ENCODE data around the gene MITF. TPM values are rescaled to one million over a fixed set of nuclear protein-coding genes. Genes with fewer than 3 reads are reported as not detected.

MITF gene
- total RNA-seq, 1 experiment from 2014 or later, result 40.3 TPM

DNA sequence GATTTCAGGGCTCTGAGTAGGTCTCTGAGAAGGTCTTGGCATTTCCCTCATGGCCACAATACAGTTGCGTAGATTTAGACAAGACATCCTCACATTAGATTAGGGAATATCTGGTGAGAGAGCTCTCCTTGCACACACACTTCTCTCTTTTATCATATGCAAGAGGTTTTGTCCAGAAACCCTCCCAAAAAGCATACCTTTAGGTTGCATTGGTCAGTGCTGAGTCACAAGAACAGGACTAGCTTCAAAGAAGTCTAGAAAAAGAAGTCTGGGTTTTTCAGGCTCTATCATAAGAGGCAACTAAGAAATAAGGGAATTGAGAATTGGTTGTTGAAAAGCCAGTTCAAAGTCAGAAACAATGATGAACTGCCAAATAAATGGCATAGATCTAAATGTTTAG lies 40.1 kb upstream of the MITF start:
- H3K27ac Mint-ChIP-seq (ENCODE audit: unreplicated experiment), result no peak overlapping the region
- DNase-seq, result no peak
- TF ChIP-seq, protein P1, sequence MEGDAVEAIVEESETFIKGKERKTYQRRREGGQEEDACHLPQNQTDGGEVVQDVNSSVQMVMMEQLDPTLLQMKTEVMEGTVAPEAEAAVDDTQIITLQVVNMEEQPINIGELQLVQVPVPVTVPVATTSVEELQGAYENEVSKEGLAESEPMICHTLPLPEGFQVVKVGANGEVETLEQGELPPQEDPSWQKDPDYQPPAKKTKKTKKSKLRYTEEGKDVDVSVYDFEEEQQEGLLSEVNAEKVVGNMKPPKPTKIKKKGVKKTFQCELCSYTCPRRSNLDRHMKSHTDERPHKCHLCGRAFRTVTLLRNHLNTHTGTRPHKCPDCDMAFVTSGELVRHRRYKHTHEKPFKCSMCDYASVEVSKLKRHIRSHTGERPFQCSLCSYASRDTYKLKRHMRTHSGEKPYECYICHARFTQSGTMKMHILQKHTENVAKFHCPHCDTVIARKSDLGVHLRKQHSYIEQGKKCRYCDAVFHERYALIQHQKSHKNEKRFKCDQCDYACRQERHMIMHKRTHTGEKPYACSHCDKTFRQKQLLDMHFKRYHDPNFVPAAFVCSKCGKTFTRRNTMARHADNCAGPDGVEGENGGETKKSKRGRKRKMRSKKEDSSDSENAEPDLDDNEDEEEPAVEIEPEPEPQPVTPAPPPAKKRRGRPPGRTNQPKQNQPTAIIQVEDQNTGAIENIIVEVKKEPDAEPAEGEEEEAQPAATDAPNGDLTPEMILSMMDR (IDR thresholded peaks at IDR 0.05; ENCODE audit: unreplicated experiment), result no peak
- H3K9me3 Mint-ChIP-seq (ENCODE audit: low read depth, unreplicated experiment), result no peaks in the 10 kb centered on the region
- no peaks in the 10 kb centered on the region for H3K27me3 Mint-ChIP-seq (ENCODE audit: unreplicated experiment)
- H3K36me3 Mint-ChIP-seq (ENCODE audit: insufficient read depth, unreplicated experiment), result no peaks in the 10 kb centered on the region
- intact Hi-C loops (cut with micrococcal nuclease; ENCODE audit: unreplicated experiment), result no loop called here
- H3K4me3 Mint-ChIP-seq (ENCODE audit: low read depth, unreplicated experiment), result no peak overlapping the region
- peaks cover 7% of the 10 kb centered on the region for H3K4me1 Mint-ChIP-seq (ENCODE audit: low read depth, unreplicated experiment)
- BruUV-seq (replicated peaks), result no TSS peak
- CTCF ChIA-PET, result no interaction called here

DNA sequence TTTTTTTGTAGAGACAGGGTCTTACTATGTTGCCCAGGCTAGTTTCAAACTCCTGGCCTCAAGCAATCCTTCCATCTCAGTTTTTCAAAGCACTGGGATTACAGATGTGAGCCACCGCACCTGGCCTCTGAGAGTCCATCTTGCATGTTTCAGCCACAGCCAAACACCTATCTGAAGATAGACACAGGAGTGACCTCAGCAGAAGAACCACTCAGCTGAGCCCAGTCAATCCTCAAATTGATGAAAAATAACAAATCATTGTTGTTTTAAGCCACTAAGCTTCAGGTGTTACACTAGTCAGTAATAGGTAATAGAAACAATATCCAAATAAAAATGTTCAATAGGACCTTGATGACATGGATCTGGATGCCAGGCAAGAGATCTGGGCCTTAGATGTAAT lies 38.3 kb upstream of the MITF start:
- Mint-ChIP-seq H3K4me3 (ENCODE audit: low read depth, unreplicated experiment) (no peak overlapping the region), H3K36me3 (ENCODE audit: insufficient read depth, unreplicated experiment) (no peaks in the 10 kb centered on the region), H3K9me3 (ENCODE audit: low read depth, unreplicated experiment) (no peaks in the 10 kb centered on the region), H3K27ac (ENCODE audit: unreplicated experiment) (no peak overlapping the region), H3K27me3 (ENCODE audit: unreplicated experiment) (no peaks in the 10 kb centered on the region), H3K4me1 (ENCODE audit: low read depth, unreplicated experiment) (peaks cover 7% of the 10 kb centered on the region)
- DNase-seq, result no peak
- TF ChIP-seq, protein P1 (IDR thresholded peaks at IDR 0.05; ENCODE audit: unreplicated experiment), result no peak
- CTCF ChIA-PET, result no interaction called here
- intact Hi-C loops (cut with micrococcal nuclease; ENCODE audit: unreplicated experiment), result no loop called here
- BruUV-seq (replicated peaks), result no TSS peak

DNA sequence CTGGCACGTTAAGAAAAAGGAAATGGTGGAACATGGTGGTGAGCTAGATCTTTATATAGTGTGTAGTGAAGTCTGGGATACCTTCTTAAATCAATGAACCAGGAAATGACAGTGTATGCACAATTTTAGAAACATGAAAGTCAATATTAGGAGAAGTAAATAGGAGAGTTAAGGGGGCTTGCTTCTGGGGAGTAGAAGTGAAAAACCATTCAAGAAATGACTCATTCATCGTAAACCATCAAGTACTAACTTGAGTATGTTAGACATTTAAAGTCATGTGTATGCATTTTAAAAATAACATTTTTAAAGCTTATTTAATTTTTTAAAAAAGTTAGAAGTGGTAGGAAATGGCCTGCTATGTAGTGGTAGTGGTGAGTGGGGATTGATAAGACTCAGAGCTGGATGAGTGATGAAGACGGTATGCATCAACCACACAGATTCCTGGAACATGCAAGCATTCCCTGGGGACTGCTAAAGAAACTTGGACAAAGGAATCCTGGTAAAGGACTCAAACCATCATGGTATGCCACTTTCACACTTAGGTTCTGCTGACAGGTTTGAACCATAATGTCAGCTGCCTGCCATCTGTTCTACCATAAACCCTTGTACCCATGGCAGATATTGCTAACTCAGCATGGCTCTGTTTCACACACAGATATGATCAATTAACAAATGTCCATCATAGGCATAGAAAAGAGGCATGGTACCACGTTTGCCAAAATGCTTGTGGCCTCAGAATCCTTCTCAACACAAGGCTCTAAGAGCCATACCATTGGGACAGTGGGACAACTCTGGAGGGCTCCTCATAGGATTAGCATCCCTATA lies 28.9 kb upstream of the MITF start:
- no peaks in the 10 kb centered on the region for H3K9me3 Mint-ChIP-seq (ENCODE audit: low read depth, unreplicated experiment)
- TF ChIP-seq, protein P1 (IDR thresholded peaks at IDR 0.05; ENCODE audit: unreplicated experiment), result no peak
- H3K4me3 Mint-ChIP-seq (ENCODE audit: low read depth, unreplicated experiment), result no peak overlapping the region
- no TSS peak for BruUV-seq (replicated peaks)
- CTCF ChIA-PET, result no interaction called here
- intact Hi-C loops (cut with micrococcal nuclease; ENCODE audit: unreplicated experiment), result no loop called here
- no peaks in the 10 kb centered on the region for H3K27me3 Mint-ChIP-seq (ENCODE audit: unreplicated experiment)
- H3K4me1 Mint-ChIP-seq (ENCODE audit: low read depth, unreplicated experiment), result no peaks in the 10 kb centered on the region
- DNase-seq, result no peak
- H3K36me3 Mint-ChIP-seq (ENCODE audit: insufficient read depth, unreplicated experiment), result no peaks in the 10 kb centered on the region
- no peak overlapping the region for H3K27ac Mint-ChIP-seq (ENCODE audit: unreplicated experiment)

DNA sequence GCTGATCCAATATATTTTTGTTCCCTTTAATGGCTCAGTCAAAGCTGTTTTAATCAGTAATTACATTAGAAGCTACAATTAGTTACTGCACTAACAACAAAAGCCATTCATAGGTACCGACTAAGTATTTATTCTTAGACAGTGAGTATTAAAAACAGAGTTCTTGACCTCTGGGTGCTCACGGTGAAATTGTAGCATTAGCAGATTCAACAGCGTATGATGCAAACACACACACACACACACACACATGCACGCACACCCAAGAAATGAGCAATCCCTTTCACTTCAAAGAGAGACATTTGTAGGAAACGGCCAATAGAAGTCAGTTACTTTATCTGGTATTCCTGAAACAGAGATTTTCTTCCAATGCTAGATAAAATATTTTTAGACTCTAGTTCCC lies 27.0 kb upstream of the MITF start:
- BruUV-seq (replicated peaks), result no TSS peak
- CTCF ChIA-PET, result no interaction called here
- no peak overlapping the region for H3K27ac Mint-ChIP-seq (ENCODE audit: unreplicated experiment)

More for the DNA sequence above, 27.0 kb upstream of the MITF start:
- H3K27me3 Mint-ChIP-seq (ENCODE audit: unreplicated experiment), result no peaks in the 10 kb centered on the region
- H3K36me3 Mint-ChIP-seq (ENCODE audit: insufficient read depth, unreplicated experiment), result no peaks in the 10 kb centered on the region
- no peak overlapping the region for H3K4me3 Mint-ChIP-seq (ENCODE audit: low read depth, unreplicated experiment)
- intact Hi-C loops (cut with micrococcal nuclease; ENCODE audit: unreplicated experiment), result no loop called here
- no peaks in the 10 kb centered on the region for H3K4me1 Mint-ChIP-seq (ENCODE audit: low read depth, unreplicated experiment)
- DNase-seq, result no peak
- TF ChIP-seq, protein P1 (IDR thresholded peaks at IDR 0.05; ENCODE audit: unreplicated experiment), result no peak
- H3K9me3 Mint-ChIP-seq (ENCODE audit: low read depth, unreplicated experiment), result no peaks in the 10 kb centered on the region

All from Calu3 (cell line).